ENCODE results near the gene EEF1AKMT2. TPM values are rescaled to one million over a fixed set of nuclear protein-coding genes. Genes with fewer than 3 reads are reported as not detected.
A peak's percentile ranks its signal among the peaks of the same experiment; 100 is the strongest.

The EEF1AKMT2 gene
- total and polyA plus RNA-seq, 2 of the 13 experiments (the other 11 are each of a cell fraction or from before 2014, with no cell fraction given) = 11.3 to 19.3 TPM

DNA sequence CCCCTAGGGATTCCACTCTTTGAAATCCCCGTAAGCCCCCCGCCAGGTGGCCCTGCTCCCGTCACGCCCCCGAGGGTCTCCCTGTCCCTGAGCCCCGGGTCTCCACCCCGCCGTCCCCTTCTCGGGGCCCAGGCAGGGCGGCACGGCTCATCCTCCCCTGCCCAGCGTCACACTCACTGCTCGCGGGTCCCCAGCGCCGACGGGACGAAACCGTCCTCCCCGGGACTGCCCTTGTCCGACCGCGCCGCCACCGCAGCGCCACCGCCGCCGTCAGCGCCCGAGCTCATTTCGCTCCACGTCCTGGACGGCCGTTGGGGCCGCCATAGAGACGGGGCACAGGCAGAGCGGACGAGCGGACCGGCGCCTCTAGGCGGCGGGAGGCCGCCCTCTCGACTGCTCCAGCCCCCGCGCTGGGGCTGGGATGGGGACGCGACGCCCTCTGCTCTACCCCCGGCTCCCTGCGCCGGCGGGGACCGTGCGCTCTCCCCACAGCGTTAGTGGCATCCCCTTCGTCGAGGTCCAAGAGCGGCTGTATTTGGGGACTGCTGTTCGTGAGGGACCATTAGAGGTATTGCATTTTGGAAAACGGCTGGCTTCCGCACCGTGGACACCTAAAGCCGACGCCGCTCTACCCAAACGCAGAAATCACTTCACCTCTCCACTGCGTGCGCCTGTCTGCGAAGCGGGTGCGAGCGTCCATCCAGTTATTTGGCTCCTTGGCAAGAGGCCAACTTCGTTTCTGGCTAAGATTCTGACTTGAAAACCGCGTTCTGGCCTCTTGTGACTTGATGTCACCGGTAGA lies at the start of gene EEF1AKMT2 (continued):
- TF ChIP-seq ZNF672 (CRISPR knock-in tag; IDR thresholded peaks at IDR 0.05) (no peak), HOXA3 (CRISPR knock-in tag; IDR thresholded peaks at IDR 0.05) (peak; percentile 95), HDAC2 (CRISPR knock-in tag; IDR thresholded peaks at IDR 0.05) (peak; percentile 80), STAT5B (CRISPR knock-in tag; IDR thresholded peaks at IDR 0.05) (peak; percentile 82; the same call in 1 of the 2 replicates), ZIK1 (CRISPR knock-in tag; IDR thresholded peaks at IDR 0.05; ENCODE audit: borderline replicate concordance, low read depth) (peak; percentile 49; the same call in 1 of the 2 replicates), PAWR (CRISPR knock-in tag; IDR thresholded peaks at IDR 0.05; ENCODE audit: borderline replicate concordance) (no peak), ZNF775 (CRISPR knock-in tag; IDR thresholded peaks at IDR 0.05; ENCODE audit: borderline replicate concordance) (no peak), FOXA1 (IDR thresholded peaks at IDR 0.05) (no peak), FOXA1 (CRISPR knock-in tag; IDR thresholded peaks at IDR 0.05) (no peak), TGIF2 (CRISPR knock-in tag; IDR thresholded peaks at IDR 0.05) (no peak; the same call in 1 of the 2 replicates), ZNF160 (CRISPR knock-in tag; IDR thresholded peaks at IDR 0.05) (peak; percentile 84), ZNF251 (CRISPR knock-in tag; IDR thresholded peaks at IDR 0.05) (0 out of 2 replicates have a peak, but pooled peaks have one; percentile 44), ZNF34 (CRISPR knock-in tag; IDR thresholded peaks at IDR 0.05; ENCODE audit: borderline replicate concordance) (0 out of 2 replicates have a peak, but pooled peaks have one; percentile 20), SMAD9 (CRISPR knock-in tag; IDR thresholded peaks at IDR 0.05) (no peak), NAIF1 (CRISPR knock-in tag; IDR thresholded peaks at IDR 0.05; ENCODE audit: borderline replicate concordance) (peak; percentile 92), ZNF232 (CRISPR knock-in tag; IDR thresholded peaks at IDR 0.05; ENCODE audit: borderline replicate concordance) (peak; percentile 65; the same call in 1 of the 2 replicates), JUN (CRISPR knock-in tag; IDR thresholded peaks at IDR 0.05) (no peak), MEIS2 (CRISPR knock-in tag; IDR thresholded peaks at IDR 0.05) (peak; percentile 70; the same call in 1 of the 2 replicates), NR2C2 (CRISPR knock-in tag; IDR thresholded peaks at IDR 0.05; ENCODE audit: borderline replicate concordance) (peak; percentile 69), ZNF24 (IDR thresholded peaks at IDR 0.05) (no peak), NCOA5 (CRISPR knock-in tag; IDR thresholded peaks at IDR 0.05) (0 out of 2 replicates have a peak, but pooled peaks have one; percentile 29), CBX1 (IDR thresholded peaks at IDR 0.05; ENCODE audit: low read depth) (peak; percentile 83), SOX13 (IDR thresholded peaks at IDR 0.05) (no peak), SOX13 (CRISPR knock-in tag; conservative IDR thresholded peaks at IDR 0.05 in 1 of 2, IDR thresholded peaks at IDR 0.05 in 1 of 2) (peak in 1 of 2 experiments; percentile 66; a peak in 2 of 4 replicates), ZNF335 (CRISPR knock-in tag; IDR thresholded peaks at IDR 0.05) (peak; percentile 72), MIXL1 (CRISPR knock-in tag; IDR thresholded peaks at IDR 0.05) (0 out of 2 replicates have a peak, but pooled peaks have one; percentile 44), SMARCC2 (IDR thresholded peaks at IDR 0.05) (no peak), ZNF256 (CRISPR knock-in tag; conservative IDR thresholded peaks at IDR 0.05) (peak; percentile 46; the same call in 1 of the 2 replicates), PAF1 (CRISPR knock-in tag; IDR thresholded peaks at IDR 0.05) (no peak)
- TF ChIP-seq, protein P1, sequence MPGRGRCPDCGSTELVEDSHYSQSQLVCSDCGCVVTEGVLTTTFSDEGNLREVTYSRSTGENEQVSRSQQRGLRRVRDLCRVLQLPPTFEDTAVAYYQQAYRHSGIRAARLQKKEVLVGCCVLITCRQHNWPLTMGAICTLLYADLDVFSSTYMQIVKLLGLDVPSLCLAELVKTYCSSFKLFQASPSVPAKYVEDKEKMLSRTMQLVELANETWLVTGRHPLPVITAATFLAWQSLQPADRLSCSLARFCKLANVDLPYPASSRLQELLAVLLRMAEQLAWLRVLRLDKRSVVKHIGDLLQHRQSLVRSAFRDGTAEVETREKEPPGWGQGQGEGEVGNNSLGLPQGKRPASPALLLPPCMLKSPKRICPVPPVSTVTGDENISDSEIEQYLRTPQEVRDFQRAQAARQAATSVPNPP (CRISPR knock-in tag; IDR thresholded peaks at IDR 0.05) = no peak; the same call in 1 of the 2 replicates
- TF ChIP-seq, protein P2, sequence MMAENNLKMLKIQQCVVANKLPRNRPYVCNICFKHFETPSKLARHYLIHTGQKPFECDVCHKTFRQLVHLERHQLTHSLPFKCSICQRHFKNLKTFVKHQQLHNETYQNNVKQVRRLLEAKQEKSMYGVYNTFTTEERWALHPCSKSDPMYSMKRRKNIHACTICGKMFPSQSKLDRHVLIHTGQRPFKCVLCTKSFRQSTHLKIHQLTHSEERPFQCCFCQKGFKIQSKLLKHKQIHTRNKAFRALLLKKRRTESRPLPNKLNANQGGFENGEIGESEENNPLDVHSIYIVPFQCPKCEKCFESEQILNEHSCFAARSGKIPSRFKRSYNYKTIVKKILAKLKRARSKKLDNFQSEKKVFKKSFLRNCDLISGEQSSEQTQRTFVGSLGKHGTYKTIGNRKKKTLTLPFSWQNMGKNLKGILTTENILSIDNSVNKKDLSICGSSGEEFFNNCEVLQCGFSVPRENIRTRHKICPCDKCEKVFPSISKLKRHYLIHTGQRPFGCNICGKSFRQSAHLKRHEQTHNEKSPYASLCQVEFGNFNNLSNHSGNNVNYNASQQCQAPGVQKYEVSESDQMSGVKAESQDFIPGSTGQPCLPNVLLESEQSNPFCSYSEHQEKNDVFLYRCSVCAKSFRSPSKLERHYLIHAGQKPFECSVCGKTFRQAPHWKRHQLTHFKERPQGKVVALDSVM (CRISPR knock-in tag; IDR thresholded peaks at IDR 0.05) = peak; percentile 75; the same call in 1 of the 2 replicates
